ENCODE results near the gene H1-8.

DNA sequence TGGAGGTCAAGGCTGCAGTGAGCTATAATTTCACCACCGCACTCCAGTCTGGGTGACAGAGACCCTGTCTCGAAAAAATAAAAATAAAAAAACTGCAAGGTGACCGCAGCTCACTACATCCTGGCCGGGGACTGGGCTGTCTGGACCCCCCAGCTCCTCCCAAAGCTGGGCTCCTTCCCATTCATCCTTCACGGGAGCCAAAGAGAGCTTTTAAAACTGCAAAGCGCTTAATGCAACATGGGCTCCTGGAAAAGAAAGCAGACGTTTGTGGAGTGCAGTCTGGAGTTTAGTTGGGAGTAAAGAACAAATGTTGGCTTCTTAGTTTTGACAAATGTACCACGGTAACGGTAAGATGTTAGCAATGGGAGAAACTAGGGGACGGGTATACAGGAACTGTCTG lies 51.4 kb downstream of the H1-8 start:
- TF ChIP-seq, protein P1, sequence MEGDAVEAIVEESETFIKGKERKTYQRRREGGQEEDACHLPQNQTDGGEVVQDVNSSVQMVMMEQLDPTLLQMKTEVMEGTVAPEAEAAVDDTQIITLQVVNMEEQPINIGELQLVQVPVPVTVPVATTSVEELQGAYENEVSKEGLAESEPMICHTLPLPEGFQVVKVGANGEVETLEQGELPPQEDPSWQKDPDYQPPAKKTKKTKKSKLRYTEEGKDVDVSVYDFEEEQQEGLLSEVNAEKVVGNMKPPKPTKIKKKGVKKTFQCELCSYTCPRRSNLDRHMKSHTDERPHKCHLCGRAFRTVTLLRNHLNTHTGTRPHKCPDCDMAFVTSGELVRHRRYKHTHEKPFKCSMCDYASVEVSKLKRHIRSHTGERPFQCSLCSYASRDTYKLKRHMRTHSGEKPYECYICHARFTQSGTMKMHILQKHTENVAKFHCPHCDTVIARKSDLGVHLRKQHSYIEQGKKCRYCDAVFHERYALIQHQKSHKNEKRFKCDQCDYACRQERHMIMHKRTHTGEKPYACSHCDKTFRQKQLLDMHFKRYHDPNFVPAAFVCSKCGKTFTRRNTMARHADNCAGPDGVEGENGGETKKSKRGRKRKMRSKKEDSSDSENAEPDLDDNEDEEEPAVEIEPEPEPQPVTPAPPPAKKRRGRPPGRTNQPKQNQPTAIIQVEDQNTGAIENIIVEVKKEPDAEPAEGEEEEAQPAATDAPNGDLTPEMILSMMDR (IDR thresholded peaks at IDR 0.05): no peak
- TF ChIP-seq POLR2A (IDR thresholded peaks at IDR 0.05): no peak
- no peak for TF ChIP-seq EP300 (IDR thresholded peaks at IDR 0.05)
